H54 (cell line): ENCODE measurements around the gene KIF3C.
"Not testable (repeated sequence)": the region's sequence is repeated elsewhere in the genome, so short reads cannot be mapped to it uniquely, and the experiment has no call there.

Source experiments
- DNase-seq: peaks from one replicate; pipeline ENCODE4 v3.0.0; 2011; ENCODE audit warnings: low spot score, mixed read lengths; ENCODE audit not compliant: insufficient read length
- FAIRE-seq: peaks from 3 replicates; lab custom pipeline; 2011; peaks lifted over from hg19 to GRCh38; lab: Jason Lieb, UNC
- POLR2A ChIP-seq: IDR thresholded peaks from 2 replicates; pipeline ENCODE4 v1.6.1; 2011; ENCODE audit warnings: low read depth, mild to moderate bottlenecking, low read length

The KIF3C gene

GRCh38 chr2:25929789-25930473 is 52.4 kb downstream of the KIF3C start:
- no peak for TF ChIP-seq POLR2A
- no peak for FAIRE-seq
- DNase-seq, result no peak

- FAIRE-seq, result no peak
- no peak for TF ChIP-seq POLR2A
- no peak for DNase-seq
These were observed 53.6 kb downstream of the KIF3C start for GRCh38 chr2:25928668-25929067.

- TF ChIP-seq POLR2A, result no peak
- DNase-seq, result no peak
- no peak for FAIRE-seq
These were observed 55.1 kb downstream of the KIF3C start for GRCh38 chr2:25926984-25927756.

- FAIRE-seq, result no peak
These were observed 59.8 kb downstream of the KIF3C start for GRCh38 chr2:25922501-25922900.

GRCh38 chr2:25920786-25921415 is 61.4 kb downstream of the KIF3C start:
- TF ChIP-seq POLR2A, result no peak
- no peak for FAIRE-seq
- no peak for DNase-seq

More at GRCh38 chr2:25922501-25922900, 59.8 kb downstream of the KIF3C start:
- no peak for TF ChIP-seq POLR2A
- DNase-seq, result no peak

GRCh38 chr2:25920336-25920735 is 62.0 kb downstream of the KIF3C start:
- no peak for TF ChIP-seq POLR2A
- no peak for FAIRE-seq
- no peak for DNase-seq

GRCh38 chr2:25917832-25918231 is 64.5 kb downstream of the KIF3C start:
- DNase-seq, result no peak
- no peak for FAIRE-seq
- TF ChIP-seq POLR2A, result no peak

- DNase-seq, result not testable (repeated sequence)
These were observed 64.9 kb downstream of the KIF3C start for GRCh38 chr2:25917411-25917810.

GRCh38 chr2:25915944-25916772 is 66.1 kb downstream of the KIF3C start:
- DNase-seq, FAIRE-seq: not testable (repeated sequence)

More at GRCh38 chr2:25917411-25917810, 64.9 kb downstream of the KIF3C start:
- FAIRE-seq, result not testable (repeated sequence)

GRCh38 chr2:25915411-25915810 is 66.9 kb downstream of the KIF3C start:
- not testable (repeated sequence) for FAIRE-seq, DNase-seq

- not testable (repeated sequence) for FAIRE-seq, DNase-seq
These were observed 68.7 kb downstream of the KIF3C start for GRCh38 chr2:25913696-25913973.

GRCh38 chr2:25912851-25913695 is 69.2 kb downstream of the KIF3C start:
- peak; percentile 60 for DNase-seq
- TF ChIP-seq POLR2A, result no peak
- peak; percentile 83 for FAIRE-seq

GRCh38 chr2:25909574-25909973 is 72.7 kb downstream of the KIF3C start:
- not testable (repeated sequence) for FAIRE-seq, DNase-seq
